Suppressor macrophage treated with lipopolysaccharide for 4 hours (primary cell): ENCODE data around the gene GALNT17.
"Not testable (repeated sequence)": the region's sequence is repeated elsewhere in the genome, so short reads cannot be mapped to it uniquely, and the experiment has no call there.

Experiments
- DNase-seq: peaks from one replicate; pipeline ENCODE4 v3.0.0-alpha.2; 2020

Gene GALNT17

GRCh38 chr7:71237945-71238344 lies 106.0 kb downstream of the GALNT17 start:
- no peak for DNase-seq

- no peak for DNase-seq
Observed at GRCh38 chr7:71238581-71239295, 106.8 kb downstream of the GALNT17 start.

GRCh38 chr7:71239586-71240268 lies 107.8 kb downstream of the GALNT17 start:
- no peak for DNase-seq

GRCh38 chr7:71243736-71244410 lies 111.9 kb downstream of the GALNT17 start:
- no peak for DNase-seq

- DNase-seq, result no peak
Observed at GRCh38 chr7:71245038-71245437, 113.1 kb downstream of the GALNT17 start.

- DNase-seq, result no peak
Observed at GRCh38 chr7:71251706-71252105, 119.8 kb downstream of the GALNT17 start.

- no peak for DNase-seq
Observed at GRCh38 chr7:71254751-71255150, 122.8 kb downstream of the GALNT17 start.

GRCh38 chr7:71255537-71256178 lies 123.7 kb downstream of the GALNT17 start:
- DNase-seq, result no peak

- no peak for DNase-seq
Observed at GRCh38 chr7:71261066-71261465, 129.1 kb downstream of the GALNT17 start.

- not testable (repeated sequence) for DNase-seq
Observed at GRCh38 chr7:71262834-71263233, 130.9 kb downstream of the GALNT17 start.

- no peak for DNase-seq
Observed at GRCh38 chr7:71264005-71264404, 132.1 kb downstream of the GALNT17 start.

- no peak for DNase-seq
Observed at GRCh38 chr7:71266912-71267311, 135.0 kb downstream of the GALNT17 start.

GRCh38 chr7:71267734-71268469 lies 136.0 kb downstream of the GALNT17 start:
- DNase-seq, result no peak

- DNase-seq, result no peak
Observed at GRCh38 chr7:71270558-71270957, 138.6 kb downstream of the GALNT17 start.

GRCh38 chr7:71271203-71271602 lies 139.3 kb downstream of the GALNT17 start:
- no peak for DNase-seq

- DNase-seq, result no peak
Observed at GRCh38 chr7:71272509-71273490, 140.9 kb downstream of the GALNT17 start.

- no peak for DNase-seq
Observed at GRCh38 chr7:71278257-71278656, 146.3 kb downstream of the GALNT17 start.

- DNase-seq, result no peak
Observed at GRCh38 chr7:71281261-71281660, 149.3 kb downstream of the GALNT17 start.

- no peak for DNase-seq
Observed at GRCh38 chr7:71283802-71284201, 151.9 kb downstream of the GALNT17 start.

GRCh38 chr7:71285571-71286145 lies 153.7 kb downstream of the GALNT17 start:
- no peak for DNase-seq

- DNase-seq, result no peak
Observed at GRCh38 chr7:71286336-71286735, 154.4 kb downstream of the GALNT17 start.
